IPS-18c (cell line): ENCODE data around the gene COBLL1.
A peak's percentile ranks its signal among the peaks of the same experiment; 100 is the strongest.
"Not testable (repeated sequence)": the region's sequence is repeated elsewhere in the genome, so short reads cannot be mapped to it uniquely, and the experiment has no call there.

Experiments used
- H3K4me3 ChIP-seq: 2 replicates; pipeline ENCODE4 v1.7.0; 2013; ENCODE audit warnings: low read depth, mild to moderate bottlenecking, low read length, moderate library complexity; ENCODE audit not compliant: insufficient read depth
- H3K9me3 ChIP-seq: one replicate; pipeline ENCODE4 v1.6.1; 2013; ENCODE audit warnings: mild to moderate bottlenecking, low read length, moderate library complexity; ENCODE audit not compliant: control insufficient read depth, insufficient read depth

COBLL1 gene

GRCh38 chr2:164866381-164866780 is 24.8 kb upstream of the COBLL1 start:
- H3K4me3 ChIP-seq, H3K9me3 ChIP-seq: not testable (repeated sequence)

- no peaks in the 10 kb centered on the region for H3K9me3 ChIP-seq
- no peak overlapping the region for H3K4me3 ChIP-seq
Measured at GRCh38 chr2:164860694-164861042, 19.0 kb upstream of the COBLL1 start.

GRCh38 chr2:164859906-164860693 is 18.5 kb upstream of the COBLL1 start:
- H3K9me3 ChIP-seq = not testable (repeated sequence)

GRCh38 chr2:164859251-164859818 is 17.7 kb upstream of the COBLL1 start:
- H3K4me3 ChIP-seq = no peak overlapping the region

More at GRCh38 chr2:164859906-164860693, 18.5 kb upstream of the COBLL1 start:
- not testable (repeated sequence) for H3K4me3 ChIP-seq

GRCh38 chr2:164852086-164852485 is 10.5 kb upstream of the COBLL1 start:
- Histone ChIP-seq H3K4me3 (no peak overlapping the region), H3K9me3 (no peaks in the 10 kb centered on the region)

More at GRCh38 chr2:164859251-164859818, 17.7 kb upstream of the COBLL1 start:
- H3K9me3 ChIP-seq = no peaks in the 10 kb centered on the region

- no peak overlapping the region for H3K4me3 ChIP-seq
- H3K9me3 ChIP-seq = no peaks in the 10 kb centered on the region
Measured at GRCh38 chr2:164850235-164850634, 8.6 kb upstream of the COBLL1 start.

GRCh38 chr2:164849506-164849905 is 7.9 kb upstream of the COBLL1 start:
- Histone ChIP-seq H3K9me3 (no peaks in the 10 kb centered on the region), H3K4me3 (no peak overlapping the region)

- Histone ChIP-seq H3K9me3 (no peaks in the 10 kb centered on the region), H3K4me3 (no peak overlapping the region)
Measured at GRCh38 chr2:164847981-164848741, 6.5 kb upstream of the COBLL1 start.

- H3K9me3 ChIP-seq = no peaks in the 10 kb centered on the region
- no peak overlapping the region for H3K4me3 ChIP-seq
Measured at GRCh38 chr2:164847291-164847690, 5.7 kb upstream of the COBLL1 start.

GRCh38 chr2:164846276-164846675 is 4.7 kb upstream of the COBLL1 start:
- Histone ChIP-seq H3K9me3 (no peaks in the 10 kb centered on the region), H3K4me3 (no peak overlapping the region)

- no peaks in the 10 kb centered on the region for H3K9me3 ChIP-seq
- no peak overlapping the region for H3K4me3 ChIP-seq
Measured at GRCh38 chr2:164843346-164843911, 1.8 kb upstream of the COBLL1 start.

- H3K9me3 ChIP-seq = no peaks in the 10 kb centered on the region
- peak overlapping the region; percentile 86; the same call in 1 of the 2 replicates for H3K4me3 ChIP-seq
Measured at GRCh38 chr2:164842624-164842966, 972 bp upstream of the COBLL1 start.

GRCh38 chr2:164840930-164841718 is 499 bp downstream of the COBLL1 start:
- Histone ChIP-seq H3K9me3 (no peaks in the 10 kb centered on the region), H3K4me3 (peak overlapping the region; percentile 86)

- peak overlapping the region; percentile 86 for H3K4me3 ChIP-seq
- no peaks in the 10 kb centered on the region for H3K9me3 ChIP-seq
Measured at GRCh38 chr2:164840458-164840929, 1.1 kb downstream of the COBLL1 start.

GRCh38 chr2:164839914-164840457 is 1.6 kb downstream of the COBLL1 start:
- H3K4me3 ChIP-seq = peak overlapping the region; percentile 86; the same call in 1 of the 2 replicates
- no peaks in the 10 kb centered on the region for H3K9me3 ChIP-seq

GRCh38 chr2:164837807-164838206 is 3.8 kb downstream of the COBLL1 start:
- H3K9me3 ChIP-seq = no peaks in the 10 kb centered on the region

GRCh38 chr2:164836907-164837306 is 4.7 kb downstream of the COBLL1 start:
- H3K9me3 ChIP-seq = no peaks in the 10 kb centered on the region

More at GRCh38 chr2:164837807-164838206, 3.8 kb downstream of the COBLL1 start:
- H3K4me3 ChIP-seq = no peak overlapping the region

More at GRCh38 chr2:164836907-164837306, 4.7 kb downstream of the COBLL1 start:
- H3K4me3 ChIP-seq = no peak overlapping the region
